ENCODE results near the gene STAG1.

STAG1 gene

DNA sequence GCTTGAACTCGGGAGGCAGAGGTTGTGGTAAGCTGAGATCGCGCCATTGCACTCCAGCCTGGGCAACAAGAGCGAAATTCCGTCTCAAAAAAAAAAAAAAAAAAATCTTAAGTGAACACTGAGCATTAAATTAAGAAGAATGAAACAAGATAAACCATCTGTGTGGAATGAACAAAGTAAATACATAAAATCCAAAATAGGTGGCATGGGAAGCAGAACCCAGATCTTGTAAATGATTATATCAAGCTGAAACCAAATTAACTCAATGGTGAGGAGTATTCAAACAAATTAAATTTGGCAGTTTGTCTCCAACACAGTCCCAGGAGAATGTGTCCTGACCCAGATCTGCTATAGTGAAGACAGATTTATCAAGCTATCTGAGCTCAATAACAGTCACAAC lies 32.1 kb downstream of the STAG1 start:
- Histone ChIP-seq H3K36me3 (ENCODE audit: control insufficient read depth in 2 of 2, insufficient read depth in 1 of 2, low read length in 2 of 2) (no peaks in the 10 kb centered on the region), H3K27ac (ENCODE audit: extremely low read depth, low read depth, low read length) (no peak overlapping the region), H3K9me3 (ENCODE audit: control insufficient read depth, insufficient read depth, low read depth, low read length) (no peaks in the 10 kb centered on the region), H3K4me3 (ENCODE audit: low read depth, low read length) (no peak overlapping the region), H3K4me1 (ENCODE audit: control insufficient read depth, insufficient read depth, low read length) (no peaks in the 10 kb centered on the region)
- TF ChIP-seq PRDM6 (tag by site-specific recombination; IDR thresholded peaks at IDR 0.05) = 0 out of 2 replicates have a peak, but pooled peaks have one; percentile 44
- no peak for TF ChIP-seq ZNF529 (tag by site-specific recombination; IDR thresholded peaks at IDR 0.05; ENCODE audit: insufficient replicate concordance)
- no peak for TF ChIP-seq ZNF311 (tag by site-specific recombination; IDR thresholded peaks at IDR 0.05; ENCODE audit: borderline replicate concordance)
- TF ChIP-seq ZBTB6 (tag by site-specific recombination; IDR thresholded peaks at IDR 0.05) = no peak
- peak; percentile 46; the same call in 1 of the 2 replicates for TF ChIP-seq OSR2 (tag by site-specific recombination; IDR thresholded peaks at IDR 0.05)
- TF ChIP-seq ZNF18 (tag by site-specific recombination; IDR thresholded peaks at IDR 0.05) = peak; percentile 50; the same call in 1 of the 2 replicates
- TF ChIP-seq ZFP37 (tag by site-specific recombination; IDR thresholded peaks at IDR 0.05) = no peak
- TF ChIP-seq ZNF350 (tag by site-specific recombination; IDR thresholded peaks at IDR 0.05) = no peak
- TF ChIP-seq, protein P1, sequence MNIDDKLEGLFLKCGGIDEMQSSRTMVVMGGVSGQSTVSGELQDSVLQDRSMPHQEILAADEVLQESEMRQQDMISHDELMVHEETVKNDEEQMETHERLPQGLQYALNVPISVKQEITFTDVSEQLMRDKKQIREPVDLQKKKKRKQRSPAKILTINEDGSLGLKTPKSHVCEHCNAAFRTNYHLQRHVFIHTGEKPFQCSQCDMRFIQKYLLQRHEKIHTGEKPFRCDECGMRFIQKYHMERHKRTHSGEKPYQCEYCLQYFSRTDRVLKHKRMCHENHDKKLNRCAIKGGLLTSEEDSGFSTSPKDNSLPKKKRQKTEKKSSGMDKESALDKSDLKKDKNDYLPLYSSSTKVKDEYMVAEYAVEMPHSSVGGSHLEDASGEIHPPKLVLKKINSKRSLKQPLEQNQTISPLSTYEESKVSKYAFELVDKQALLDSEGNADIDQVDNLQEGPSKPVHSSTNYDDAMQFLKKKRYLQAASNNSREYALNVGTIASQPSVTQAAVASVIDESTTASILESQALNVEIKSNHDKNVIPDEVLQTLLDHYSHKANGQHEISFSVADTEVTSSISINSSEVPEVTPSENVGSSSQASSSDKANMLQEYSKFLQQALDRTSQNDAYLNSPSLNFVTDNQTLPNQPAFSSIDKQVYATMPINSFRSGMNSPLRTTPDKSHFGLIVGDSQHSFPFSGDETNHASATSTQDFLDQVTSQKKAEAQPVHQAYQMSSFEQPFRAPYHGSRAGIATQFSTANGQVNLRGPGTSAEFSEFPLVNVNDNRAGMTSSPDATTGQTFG (tag by site-specific recombination; IDR thresholded peaks at IDR 0.05; ENCODE audit: borderline replicate concordance) = no peak
- TF ChIP-seq WT1 (tag by site-specific recombination; IDR thresholded peaks at IDR 0.05) = peak; percentile 36; the same call in 1 of the 2 replicates
- ChIA-PET POLR2A (no interaction called here), CTCF (no interaction called here)

GRCh38 chr3:136716629-136717028 lies 35.5 kb downstream of the STAG1 start:
- POLR2A ChIA-PET = no interaction called here
- TF ChIP-seq ZNF76 (tag by site-specific recombination; IDR thresholded peaks at IDR 0.05; ENCODE audit: borderline replicate concordance, low read depth) = no peak
- TF ChIP-seq ZNF211 (tag by site-specific recombination; IDR thresholded peaks at IDR 0.05; ENCODE audit: low read depth) = peak; percentile 60; the same call in 1 of the 2 replicates
- 0 out of 2 replicates have a peak, but pooled peaks have one; percentile 14 for TF ChIP-seq PRDM6 (tag by site-specific recombination; IDR thresholded peaks at IDR 0.05)

More at GRCh38 chr3:136716629-136717028, 35.5 kb downstream of the STAG1 start:
- no peaks in the 10 kb centered on the region; a peak in 1 of 3 replicates for H3K36me3 ChIP-seq (ENCODE audit: control insufficient read depth in 2 of 2, insufficient read depth in 1 of 2, low read length in 2 of 2)
- no peaks in the 10 kb centered on the region for H3K9me3 ChIP-seq (ENCODE audit: control insufficient read depth, insufficient read depth, low read depth, low read length)
- CTCF ChIA-PET = no interaction called here
- no peak overlapping the region for H3K4me3 ChIP-seq (ENCODE audit: low read depth, low read length)
- no peaks in the 10 kb centered on the region for H3K4me1 ChIP-seq (ENCODE audit: control insufficient read depth, insufficient read depth, low read length)
- no peak overlapping the region for H3K27ac ChIP-seq (ENCODE audit: extremely low read depth, low read depth, low read length)
